Stimulated activated naive CD4-positive, alpha-beta T cell treated with Interleukin-2 at 50 U/mL for 16 hours (primary cell): ENCODE results near the gene CPNE8.

Source experiments
- DNase-seq: peaks from one replicate; lab custom pipeline; 2025; lab: John Stamatoyannopoulos, UW

Gene CPNE8

GRCh38 chr12:38633511-38633910 is 271.9 kb downstream of the CPNE8 start:
- DNase-seq, result no peak

DNA sequence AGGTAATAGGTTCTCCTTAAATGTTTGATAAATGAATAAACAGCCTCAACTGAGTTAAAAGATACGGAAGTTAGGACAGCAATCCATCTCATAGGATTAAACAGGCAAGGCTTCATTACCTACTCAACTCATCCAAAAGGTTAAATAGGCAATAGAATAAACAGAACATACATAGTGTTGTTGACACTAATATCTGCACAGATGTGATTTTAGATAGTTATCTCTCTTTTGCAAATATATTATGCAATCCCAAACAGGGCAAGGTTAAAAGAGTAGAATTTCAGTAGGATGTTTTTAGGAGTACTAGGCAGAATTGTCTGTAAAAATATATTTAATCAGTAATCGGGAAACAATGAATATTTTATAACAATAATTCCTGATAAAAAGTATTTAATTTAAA is 276.3 kb downstream of the CPNE8 start:
- no peak for DNase-seq

GRCh38 chr12:38628288-38628687 is 277.1 kb downstream of the CPNE8 start:
- no peak for DNase-seq

GRCh38 chr12:38625306-38625705 is 280.1 kb downstream of the CPNE8 start:
- no peak for DNase-seq

DNA sequence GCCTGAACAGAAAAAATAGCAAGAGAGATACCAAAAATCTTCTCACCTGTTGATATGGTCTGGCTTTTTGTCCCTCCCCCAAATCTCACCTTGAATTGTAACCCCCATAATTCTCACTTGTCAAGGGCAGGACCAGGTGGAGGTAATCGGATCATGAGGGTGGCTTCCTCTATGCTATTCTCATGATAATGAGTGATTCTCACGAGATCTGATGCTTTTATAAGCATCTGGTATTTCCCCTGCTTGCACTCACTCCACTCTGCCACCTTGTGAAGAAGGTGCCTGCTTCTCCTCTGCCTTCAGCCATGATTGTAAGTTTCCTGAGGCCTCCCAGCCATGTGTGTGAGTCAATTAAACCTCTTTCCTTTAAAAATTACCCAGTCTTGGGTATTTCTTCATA is 291.2 kb downstream of the CPNE8 start:
- no peak for DNase-seq

- no peak for DNase-seq
Measured at GRCh38 chr12:38610808-38611350, 294.5 kb downstream of the CPNE8 start.

- no peak for DNase-seq
Measured at GRCh38 chr12:38607295-38607694, 298.1 kb downstream of the CPNE8 start.
